NCI-H128 (cell line): ENCODE results near the gene DGKG.

Experiments
- DNase-seq: peaks from one replicate; lab custom pipeline; 2025; ENCODE audit not compliant: unreplicated experiment; lab: John Stamatoyannopoulos, UW

DGKG gene

DNA sequence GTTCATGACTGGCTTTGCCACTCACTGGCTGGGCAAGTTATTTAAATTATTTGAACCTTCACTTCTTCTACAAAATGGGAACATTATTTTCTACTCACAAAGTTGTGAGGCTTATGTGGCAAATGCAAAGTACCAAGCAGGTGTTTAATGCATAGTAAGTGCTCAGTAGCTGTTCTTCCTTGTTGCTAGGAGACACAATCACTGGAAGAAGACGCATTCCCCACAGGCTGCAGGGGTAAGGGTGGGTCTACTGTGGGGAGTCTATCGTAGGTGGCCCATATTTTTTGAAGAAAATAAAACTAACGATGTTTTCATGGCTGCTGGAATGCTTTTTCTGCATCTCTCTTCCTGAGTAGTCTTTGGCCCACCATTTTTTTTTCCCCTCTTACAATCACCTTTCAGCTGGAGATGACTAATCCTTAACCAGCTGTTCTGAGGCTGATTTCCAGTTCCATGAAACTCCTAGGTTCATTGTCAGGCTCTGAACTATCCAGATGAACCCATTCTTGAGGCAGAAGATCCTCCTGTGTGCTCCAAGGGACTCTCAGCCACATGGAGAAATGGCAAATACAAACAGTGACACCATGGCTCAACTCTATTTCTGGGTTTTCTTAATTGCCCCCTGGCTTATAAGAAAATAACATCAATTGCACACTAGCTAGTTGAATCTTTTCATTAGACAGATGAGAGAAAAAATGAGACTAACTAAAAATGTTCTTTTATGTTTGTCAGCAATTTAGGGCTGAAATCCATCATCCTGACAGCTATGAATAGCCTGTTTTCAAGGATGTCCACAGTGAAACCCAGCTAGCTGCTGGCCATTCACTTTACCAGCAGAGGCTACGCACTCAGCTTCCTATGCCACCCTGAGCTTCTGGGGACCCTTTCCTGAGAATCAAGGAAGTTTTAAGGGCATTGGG, 144.9 kb downstream of the DGKG start:
- DNase-seq = no peak

DNA sequence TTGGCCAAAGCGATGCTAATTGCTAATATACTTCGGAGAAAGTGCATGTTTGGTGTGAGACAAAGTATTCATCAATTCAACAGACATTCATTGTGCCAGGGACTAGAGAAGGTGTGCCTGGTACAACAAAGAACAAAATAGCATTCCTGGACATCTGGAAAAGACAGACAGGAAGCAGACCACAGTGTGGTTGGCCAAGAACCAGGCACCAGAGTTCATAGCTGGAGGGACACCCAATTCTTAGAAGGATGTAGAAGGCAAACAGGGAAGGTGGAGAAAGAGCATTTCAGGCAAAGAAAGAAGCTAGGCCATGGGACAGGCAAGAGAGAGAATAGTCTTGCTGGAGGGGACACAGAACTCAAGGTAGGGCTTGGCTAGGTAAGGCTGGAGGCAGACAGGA, 147.4 kb downstream of the DGKG start:
- no peak for DNase-seq

GRCh38 chr3:186213946-186214345, 148.1 kb downstream of the DGKG start:
- no peak for DNase-seq

DNA sequence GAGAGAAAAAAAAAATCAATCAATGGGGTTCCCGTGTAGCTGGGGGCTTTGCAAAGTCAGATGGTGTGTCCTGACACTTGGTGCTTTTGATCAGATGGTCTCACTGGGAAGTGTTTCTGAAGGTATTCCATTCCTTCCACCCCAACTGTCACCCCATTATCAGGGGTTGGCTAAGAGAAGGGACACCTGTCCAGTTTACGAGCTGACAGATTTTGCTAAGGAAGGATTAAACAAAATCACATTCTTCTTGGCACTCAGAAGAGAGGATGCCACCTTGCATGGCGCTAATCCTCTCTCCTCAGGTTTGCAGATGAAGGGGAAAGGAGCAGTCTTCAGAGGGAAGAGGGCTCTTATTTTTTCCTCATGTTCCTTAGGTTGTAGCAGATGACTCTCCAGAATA, 149.4 kb downstream of the DGKG start:
- DNase-seq = no peak

DNA sequence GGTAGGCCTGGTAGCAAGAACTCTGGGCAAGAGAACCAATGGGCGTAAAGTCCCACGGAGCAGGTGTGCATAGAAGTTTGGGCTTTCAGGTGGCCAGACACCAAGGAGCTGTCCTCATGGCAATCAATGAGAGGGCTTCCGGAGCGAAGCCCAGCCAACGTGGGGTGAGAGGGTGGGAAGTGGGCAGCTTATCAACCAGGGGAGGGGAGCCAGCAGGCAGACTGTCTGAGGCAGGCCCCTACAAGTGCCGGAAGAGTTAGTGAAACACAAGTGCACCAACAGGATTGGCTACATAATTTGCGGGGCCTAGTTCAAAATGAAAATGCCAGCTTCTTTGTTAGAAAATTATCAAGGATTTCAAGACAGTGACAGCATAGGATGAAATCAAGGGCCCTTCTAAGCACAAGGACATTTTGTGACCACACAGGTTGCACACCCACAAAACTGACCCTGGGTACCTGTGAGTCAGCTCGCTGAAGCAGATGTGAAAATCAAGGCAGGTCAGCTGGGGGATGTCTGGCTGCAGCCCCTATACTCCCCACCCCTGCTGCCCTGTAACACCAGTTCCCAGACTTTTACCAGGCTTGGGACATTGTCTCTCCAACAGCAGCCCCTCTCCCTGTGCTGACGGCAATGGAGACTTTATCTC, 151.1 kb downstream of the DGKG start:
- DNase-seq = no peak

- DNase-seq = peak; percentile 13
Observed at GRCh38 chr3:186209810-186210752, 152.0 kb downstream of the DGKG start.

DNA sequence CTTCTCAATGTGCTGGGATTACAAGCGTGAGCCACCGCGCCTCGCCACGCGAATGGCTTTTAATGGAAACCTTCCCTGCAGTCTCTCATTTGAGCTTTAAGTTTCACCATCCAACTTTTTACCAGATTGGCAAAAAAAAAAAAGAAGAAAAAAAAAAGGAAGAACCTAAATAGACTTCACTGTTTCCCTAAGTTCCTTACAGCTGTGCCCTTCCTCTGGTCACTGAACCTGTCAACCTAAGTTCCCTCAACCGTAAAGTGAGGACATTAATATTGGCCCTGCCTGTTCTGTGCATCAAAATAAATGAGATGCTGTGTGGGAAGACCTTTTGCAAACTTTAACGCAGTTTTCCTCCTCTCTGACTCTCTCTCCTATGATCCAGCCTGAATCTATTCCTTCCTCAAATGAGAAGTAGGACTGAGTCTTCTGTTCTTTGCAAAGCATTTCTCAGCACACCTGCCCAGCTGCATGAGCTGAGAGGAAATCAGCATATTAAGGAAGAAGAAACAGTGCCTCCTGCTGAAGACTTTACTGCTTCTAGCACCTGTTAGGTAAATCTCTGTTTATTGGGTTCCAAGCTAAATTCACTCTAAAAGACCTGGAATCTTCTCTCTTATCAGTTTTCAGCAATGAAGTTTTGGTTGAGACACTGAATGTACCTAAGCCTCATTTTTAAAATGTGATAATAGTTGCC, 153.6 kb downstream of the DGKG start:
- DNase-seq = no peak

DNA sequence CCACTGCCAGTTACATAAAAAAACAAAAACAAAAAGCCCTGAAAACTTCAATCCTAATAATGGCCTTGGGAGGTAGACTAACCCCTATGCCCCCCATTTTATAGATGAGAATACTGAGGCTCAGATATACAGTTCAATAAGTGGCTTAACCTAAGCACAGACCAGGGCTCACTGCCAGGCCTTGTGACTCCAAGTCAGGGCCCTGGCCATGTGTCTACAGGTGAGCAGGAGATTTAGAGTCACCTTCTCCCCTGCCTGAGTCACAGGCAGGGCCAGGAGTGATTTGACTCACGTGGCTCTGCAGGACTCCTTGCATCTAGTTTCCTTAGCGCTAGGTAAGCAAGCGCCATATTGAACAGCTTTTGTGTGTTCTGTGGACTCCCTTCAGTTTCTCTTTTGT, 154.5 kb downstream of the DGKG start:
- DNase-seq = no peak

DNA sequence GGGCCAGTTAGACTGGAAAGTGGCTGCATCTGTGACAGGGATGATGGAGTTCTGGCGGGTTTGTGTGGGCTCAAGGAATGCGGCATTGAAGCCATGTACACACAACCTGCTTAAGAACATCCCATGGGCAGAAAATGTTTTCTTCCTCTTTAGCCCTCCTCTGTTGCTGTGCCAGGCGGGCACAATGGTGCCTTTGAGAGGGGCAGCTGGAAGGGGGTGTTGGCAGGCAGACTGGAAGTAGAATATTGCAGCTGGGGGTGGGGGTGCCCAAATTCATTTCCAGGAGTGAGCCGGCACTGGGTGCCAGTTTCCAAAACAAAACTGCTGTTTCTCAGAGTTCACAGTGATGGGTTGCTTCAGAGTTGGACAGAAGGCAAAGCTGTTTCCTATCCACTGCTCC, 161.3 kb downstream of the DGKG start:
- DNase-seq = no peak

DNA sequence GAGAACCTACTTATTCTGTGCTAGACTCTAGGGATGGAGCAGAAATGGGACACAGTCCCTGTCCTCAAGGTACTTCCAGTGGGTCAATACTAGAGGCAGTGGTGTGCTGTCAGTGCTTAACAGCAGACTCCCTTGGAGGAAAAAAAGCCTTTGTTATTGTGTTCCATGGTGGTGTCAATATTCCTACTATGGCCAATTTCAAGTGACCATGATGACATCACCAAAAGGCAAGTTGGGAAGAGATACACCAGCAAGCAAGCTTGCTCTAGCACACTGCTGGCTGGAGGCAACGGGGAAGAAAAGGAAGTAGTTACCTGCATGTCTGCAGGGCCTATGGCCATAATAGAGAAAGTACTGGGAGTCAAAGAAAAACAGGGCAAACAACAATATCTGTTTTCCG, 163.6 kb downstream of the DGKG start:
- DNase-seq = no peak

GRCh38 chr3:186194451-186194811, 167.6 kb downstream of the DGKG start:
- no peak for DNase-seq

- no peak for DNase-seq
Observed at GRCh38 chr3:186193534-186194450, 168.2 kb downstream of the DGKG start.

DNA sequence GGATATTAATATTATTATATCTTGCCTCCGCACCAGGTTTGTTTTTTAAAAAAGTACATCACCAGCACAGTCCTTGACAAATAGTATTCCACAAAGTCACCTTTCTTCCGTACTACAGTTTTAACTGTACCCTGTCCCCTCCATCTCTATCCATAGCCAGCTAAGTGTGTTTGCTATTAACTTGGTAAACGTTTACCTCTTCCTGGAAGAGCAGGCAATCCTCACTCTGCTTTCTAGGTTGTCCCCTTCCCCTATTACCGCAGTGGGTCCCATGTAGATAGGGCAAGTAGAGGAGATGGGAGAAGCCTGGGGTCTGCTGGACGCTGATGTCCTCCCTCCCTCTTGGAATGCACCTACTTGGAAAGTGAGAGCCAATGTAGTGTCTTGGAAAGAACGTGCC, 169.2 kb downstream of the DGKG start:
- no peak for DNase-seq

DNA sequence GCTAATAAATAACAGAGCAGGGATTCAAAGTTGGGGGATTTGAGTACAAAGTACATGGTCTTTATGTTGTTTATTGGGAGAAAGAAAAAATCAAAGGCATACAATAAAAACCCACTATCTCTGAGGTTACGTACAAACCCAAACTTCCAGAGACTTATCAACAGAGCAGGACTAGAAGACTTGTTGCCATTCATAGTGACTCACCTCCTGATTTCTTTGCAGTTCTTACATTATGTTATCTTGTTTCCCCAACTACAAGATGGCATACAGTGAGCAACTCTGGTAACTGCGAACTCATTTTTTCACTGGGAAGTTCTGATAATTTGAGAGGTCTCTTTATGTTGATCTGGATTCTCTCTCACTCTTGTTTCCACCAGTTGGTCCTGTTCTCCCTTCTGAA, 172.5 kb downstream of the DGKG start:
- DNase-seq = no peak

- no peak for DNase-seq
Observed at GRCh38 chr3:186187401-186188275, 174.4 kb downstream of the DGKG start.

GRCh38 chr3:186185194-186185787, 176.7 kb downstream of the DGKG start:
- DNase-seq = no peak

- no peak for DNase-seq
Observed at GRCh38 chr3:186184021-186184420, 178.0 kb downstream of the DGKG start.

DNA sequence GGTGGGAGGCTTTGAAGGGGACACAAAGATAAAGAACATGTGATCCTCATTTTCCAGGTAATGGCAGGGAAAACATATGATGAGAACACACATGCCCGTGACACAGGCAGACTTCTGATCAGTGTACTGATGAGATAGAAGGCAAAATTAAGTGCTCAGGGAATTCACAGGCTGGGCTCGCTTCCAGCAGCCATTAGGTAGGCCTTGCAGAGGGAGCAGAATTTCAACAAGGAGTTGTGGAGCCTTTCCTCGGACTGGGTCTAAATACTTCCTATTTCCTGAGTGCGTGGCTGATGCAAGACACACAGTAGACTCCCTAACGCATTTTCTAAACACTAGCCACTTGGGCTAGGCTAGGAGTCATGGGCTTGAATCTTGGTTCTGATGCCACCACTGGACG, 179.2 kb downstream of the DGKG start:
- no peak for DNase-seq
